GM18520 (cell line): Measurements from ENCODE around the gene DKK3.

Source experiments
- ATAC-seq: cut with Tn5 transposase; IDR thresholded peaks from one replicate; pipeline ENCODE4 v1.9.1; 2021; ENCODE audit not compliant: unreplicated experiment

The DKK3 gene

DNA sequence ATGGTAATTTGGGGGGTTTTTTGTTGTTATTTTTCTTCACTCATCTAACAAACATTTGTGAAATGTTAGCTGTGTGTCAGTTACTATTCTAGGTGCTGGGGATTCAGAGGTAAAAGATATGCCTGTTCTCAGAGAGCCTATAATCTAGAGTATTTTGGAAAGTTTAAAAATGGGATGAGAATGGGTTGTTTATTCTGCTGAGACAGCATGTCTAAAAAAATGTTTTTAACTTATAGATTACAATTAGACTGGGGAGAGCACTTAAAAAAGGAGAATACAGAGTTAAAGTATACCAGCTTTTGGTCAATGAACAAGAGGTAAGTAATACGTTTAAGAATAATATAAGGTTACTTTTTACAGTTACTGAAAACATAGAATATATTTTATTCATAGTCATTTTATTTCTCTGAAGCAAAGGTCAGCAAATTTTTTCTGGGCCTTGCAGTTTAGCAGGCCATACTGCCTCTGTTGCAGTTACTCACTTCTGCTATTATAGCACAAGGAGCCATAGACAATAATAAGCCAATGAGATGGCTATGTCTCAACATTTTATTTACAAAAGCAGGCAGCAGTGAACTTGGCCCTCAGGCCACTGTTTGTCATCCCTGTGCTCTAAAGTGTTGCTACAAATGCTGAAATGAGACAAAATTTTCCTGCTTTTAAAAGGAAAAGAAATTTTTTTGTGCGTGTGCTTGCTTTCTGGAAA, 60.0 kb downstream of the DKK3 start:
- no peak for ATAC-seq

- no peak for ATAC-seq
Observed at GRCh38 chr11:11947825-11948224, 60.6 kb downstream of the DKK3 start.

- no peak for ATAC-seq
Observed at GRCh38 chr11:11946878-11947277, 61.5 kb downstream of the DKK3 start.

- ATAC-seq: no peak
Observed at GRCh38 chr11:11946180-11946579, 62.2 kb downstream of the DKK3 start.

GRCh38 chr11:11944444-11944843, 64.0 kb downstream of the DKK3 start:
- no peak for ATAC-seq

GRCh38 chr11:11942668-11943067, 65.8 kb downstream of the DKK3 start:
- ATAC-seq: no peak

DNA sequence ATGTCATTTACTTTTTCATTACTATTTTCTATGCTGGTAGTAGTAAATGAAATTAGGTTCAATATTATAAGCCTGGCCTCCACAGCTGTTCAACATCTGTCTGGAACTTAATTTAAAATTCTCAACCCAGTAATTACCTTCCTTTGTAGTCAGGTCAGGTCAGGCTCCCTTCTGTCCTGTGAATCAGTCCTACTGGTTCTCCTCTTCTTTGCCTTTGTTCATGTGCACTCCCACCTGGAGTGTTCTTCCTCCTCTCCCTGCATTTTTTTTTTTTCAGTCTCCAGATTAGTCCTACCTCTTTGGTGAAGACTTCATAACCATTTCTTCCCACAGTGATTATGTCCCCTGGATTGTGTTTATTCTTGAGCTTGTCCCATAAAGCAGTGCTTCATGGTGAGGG, 67.9 kb downstream of the DKK3 start:
- ATAC-seq: no peak

DNA sequence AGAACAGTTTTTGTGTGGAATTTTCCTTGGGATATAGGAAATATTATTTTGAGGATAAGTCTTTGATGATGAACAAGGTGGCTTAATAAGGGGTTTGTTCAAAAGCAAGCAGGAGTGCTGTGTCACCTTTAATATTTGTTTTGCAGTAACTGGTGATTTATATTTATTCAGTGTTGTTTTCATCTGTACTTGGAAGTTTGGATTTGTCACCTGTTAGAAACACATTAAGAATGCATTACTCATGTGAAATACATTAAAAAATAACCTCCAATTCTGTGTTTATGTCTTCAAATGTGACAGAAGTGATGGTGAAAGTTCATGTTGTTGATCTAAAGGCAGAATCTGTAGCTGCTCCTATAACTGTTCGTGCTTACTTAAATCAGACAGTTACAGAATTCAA, 70.5 kb downstream of the DKK3 start:
- ATAC-seq: no peak

- no peak for ATAC-seq
Observed at GRCh38 chr11:11937433-11937832, 71.0 kb downstream of the DKK3 start.

GRCh38 chr11:11935536-11935935, 72.9 kb downstream of the DKK3 start:
- no peak for ATAC-seq

- ATAC-seq: no peak
Observed at GRCh38 chr11:11931461-11932055, 76.9 kb downstream of the DKK3 start.

DNA sequence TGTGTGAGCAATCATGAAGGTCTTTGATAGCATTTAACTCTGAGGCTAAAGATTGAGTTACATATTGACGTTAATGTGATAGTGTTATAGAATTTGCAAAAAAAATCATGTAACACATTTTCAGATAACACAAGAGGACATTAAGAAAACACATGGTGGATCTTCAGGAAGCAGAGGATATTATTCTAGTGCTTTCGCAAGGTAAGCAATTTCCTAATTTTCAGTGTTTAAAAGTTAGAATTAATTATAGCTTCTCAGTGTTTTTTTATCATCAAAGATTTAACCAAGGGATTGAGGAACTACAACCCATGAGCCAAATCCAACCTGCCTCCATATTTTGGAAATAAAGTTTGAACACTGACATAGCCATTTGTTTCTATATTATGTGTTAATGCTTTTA, 78.5 kb downstream of the DKK3 start:
- ATAC-seq: no peak

DNA sequence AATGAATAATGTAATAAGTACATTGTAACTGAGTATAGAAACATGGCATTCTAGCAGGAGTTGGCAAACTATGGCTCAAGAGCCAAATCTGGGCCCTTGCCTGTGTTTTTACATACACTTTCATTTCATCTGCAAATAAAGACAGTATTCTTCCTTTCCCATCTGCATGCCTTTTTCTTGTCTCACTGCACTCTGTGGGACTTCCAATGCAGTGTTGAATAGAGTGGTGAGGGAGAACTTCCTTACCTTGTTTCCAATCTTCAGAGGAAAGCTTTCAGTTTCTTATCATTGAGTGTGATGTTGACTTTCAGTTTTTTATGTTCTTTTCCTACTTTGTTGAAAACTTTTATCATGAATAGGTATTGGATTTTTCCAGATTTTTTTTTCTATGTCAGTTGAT, 84.6 kb downstream of the DKK3 start:
- no peak for ATAC-seq

DNA sequence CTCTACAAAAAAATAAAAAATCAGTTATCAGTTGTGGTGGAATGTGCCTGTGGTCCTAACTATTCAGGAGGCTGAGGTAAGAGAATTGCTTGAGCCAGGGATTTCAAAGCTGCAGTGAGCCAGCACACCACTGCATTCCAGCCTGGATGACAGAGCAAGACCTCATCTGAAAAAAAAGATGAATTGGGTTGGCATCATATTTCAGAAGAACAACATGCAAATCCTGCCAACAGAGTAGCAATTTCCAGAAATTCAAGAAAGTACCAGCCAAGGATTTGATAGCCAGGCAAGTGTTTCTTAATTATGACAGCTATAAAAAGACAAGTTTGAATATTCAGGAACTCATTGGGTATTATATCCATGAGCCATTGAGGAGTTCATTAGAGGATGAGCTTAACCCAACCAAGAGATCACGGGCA, 91.4 kb downstream of the DKK3 start:
- ATAC-seq: no peak

GRCh38 chr11:11915625-11916024, 92.8 kb downstream of the DKK3 start:
- no peak for ATAC-seq

- no peak for ATAC-seq
Observed at GRCh38 chr11:11913395-11913794, 95.0 kb downstream of the DKK3 start.
